T-helper 1 cell treated with Interleukin-12 subunit alpha and Interleukin-12 subunit beta and Interleukin-4 antibody, amounts not matched to agents 30 μg/mL and 1 μg/mL, for 36 hours (primary cell): ENCODE measurements around the gene ZIC2.
A peak's percentile ranks its signal among the peaks of the same experiment; 100 is the strongest.
"Not testable (repeated sequence)": the region's sequence is repeated elsewhere in the genome, so short reads cannot be mapped to it uniquely, and the experiment has no call there.

ENCODE experiments used
- H3K27ac Mint-ChIP-seq: one replicate; pipeline ENCODE4 v1.8.0; 2021; ENCODE audit warnings: mild to moderate bottlenecking, mixed read lengths
- H3K27me3 Mint-ChIP-seq: one replicate; pipeline ENCODE4 v1.8.0; 2021; ENCODE audit warnings: low read depth, mixed read lengths
- H3K36me3 Mint-ChIP-seq: one replicate; pipeline ENCODE4 v1.8.0; 2021; ENCODE audit warnings: low read depth, mixed read lengths
- H3K4me1 Mint-ChIP-seq: one replicate; pipeline ENCODE4 v1.8.0; 2021; ENCODE audit warnings: low read depth, mixed read lengths
- H3K4me3 Mint-ChIP-seq: one replicate; pipeline ENCODE4 v1.8.0; 2021; ENCODE audit warnings: mild to moderate bottlenecking, moderate library complexity, mixed read lengths
- H3K9me3 Mint-ChIP-seq: one replicate; pipeline ENCODE4 v1.8.0; 2021; ENCODE audit warnings: mixed read lengths

ZIC2 gene

GRCh38 chr13:99993660-99994637, 12.4 kb downstream of the ZIC2 start:
- Mint-ChIP-seq H3K27ac (no peak overlapping the region), H3K9me3 (no peaks in the 10 kb centered on the region), H3K4me1 (peaks cover 29% of the 10 kb centered on the region), H3K27me3 (peaks cover 91% of the 10 kb centered on the region), H3K4me3 (no peak overlapping the region), H3K36me3 (peaks cover 10% of the 10 kb centered on the region)

- Mint-ChIP-seq H3K27ac (no peak overlapping the region), H3K36me3 (peaks cover 10% of the 10 kb centered on the region), H3K4me1 (peaks cover 28% of the 10 kb centered on the region), H3K9me3 (no peaks in the 10 kb centered on the region), H3K27me3 (peaks cover 91% of the 10 kb centered on the region), H3K4me3 (no peak overlapping the region)
Observed at GRCh38 chr13:99994638-99995020, 13.0 kb downstream of the ZIC2 start.

DNA sequence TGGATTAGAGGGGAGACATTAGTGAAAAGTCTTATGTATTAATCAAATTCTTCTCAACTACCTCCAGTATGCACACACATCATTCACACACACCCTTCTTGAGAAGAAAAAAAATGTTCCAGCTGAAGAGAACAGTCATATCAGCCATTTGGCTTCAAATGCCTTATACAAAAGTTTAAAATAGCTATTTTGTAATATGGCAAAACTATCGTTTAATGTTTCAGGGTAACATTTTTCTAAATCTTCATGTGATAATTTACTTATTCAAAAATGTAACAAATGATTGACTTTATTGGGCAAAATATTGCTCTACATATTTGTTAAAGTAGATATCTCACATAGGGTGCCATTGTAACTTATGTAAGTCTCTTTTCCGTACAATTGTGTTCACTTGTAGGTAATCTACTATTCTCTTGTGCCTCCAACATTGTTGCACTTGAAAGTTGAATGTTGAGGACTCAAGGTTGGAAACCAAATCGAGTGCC, 13.6 kb downstream of the ZIC2 start:
- H3K4me3 Mint-ChIP-seq = no peak overlapping the region
- H3K4me1 Mint-ChIP-seq = peaks cover 25% of the 10 kb centered on the region
- peaks cover 10% of the 10 kb centered on the region for H3K36me3 Mint-ChIP-seq
- peaks cover 86% of the 10 kb centered on the region for H3K27me3 Mint-ChIP-seq
- H3K27ac Mint-ChIP-seq = no peak overlapping the region
- no peaks in the 10 kb centered on the region for H3K9me3 Mint-ChIP-seq

DNA sequence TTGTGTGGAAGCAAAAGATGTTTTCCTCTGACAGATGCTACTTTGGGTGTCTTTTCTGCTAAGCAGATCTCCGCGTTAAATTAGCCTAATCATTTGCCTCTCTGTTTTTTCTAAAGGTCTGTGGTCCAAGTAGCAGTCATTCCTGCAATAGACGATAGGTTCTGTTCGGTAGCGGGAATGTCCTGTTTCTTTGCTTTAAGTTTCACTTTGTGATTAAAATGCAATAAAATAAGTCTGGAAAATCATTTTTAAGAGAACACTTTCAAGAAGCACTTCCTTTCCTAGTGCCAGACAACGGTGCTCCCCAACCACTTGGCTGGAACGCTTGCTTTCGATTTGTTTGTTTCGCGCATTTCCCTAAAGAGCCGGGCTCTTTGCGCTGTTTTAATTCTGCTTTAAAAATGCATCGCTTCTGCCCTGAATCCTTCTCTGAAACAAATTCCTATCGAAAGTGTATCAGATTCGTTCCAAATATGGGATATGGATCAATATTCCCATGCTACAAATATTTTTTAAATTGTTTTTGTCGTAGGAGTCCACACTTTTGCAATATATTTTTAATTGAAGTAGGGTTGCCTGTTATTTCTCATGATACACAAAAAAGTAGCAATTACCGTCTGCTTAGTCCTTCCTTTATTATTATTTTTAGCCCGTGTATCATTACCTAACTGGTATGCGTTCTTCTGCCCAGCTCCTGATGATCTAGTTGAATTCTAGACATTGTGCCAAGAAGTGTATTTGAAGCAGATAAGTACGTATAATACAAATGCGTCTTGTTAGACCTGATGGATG, 14.2 kb downstream of the ZIC2 start:
- Mint-ChIP-seq H3K9me3 (no peaks in the 10 kb centered on the region), H3K36me3 (peaks cover 10% of the 10 kb centered on the region), H3K4me1 (peaks cover 23% of the 10 kb centered on the region), H3K27ac (peak overlapping the region; percentile 39), H3K4me3 (peak overlapping the region; percentile 42), H3K27me3 (peaks cover 80% of the 10 kb centered on the region)

DNA sequence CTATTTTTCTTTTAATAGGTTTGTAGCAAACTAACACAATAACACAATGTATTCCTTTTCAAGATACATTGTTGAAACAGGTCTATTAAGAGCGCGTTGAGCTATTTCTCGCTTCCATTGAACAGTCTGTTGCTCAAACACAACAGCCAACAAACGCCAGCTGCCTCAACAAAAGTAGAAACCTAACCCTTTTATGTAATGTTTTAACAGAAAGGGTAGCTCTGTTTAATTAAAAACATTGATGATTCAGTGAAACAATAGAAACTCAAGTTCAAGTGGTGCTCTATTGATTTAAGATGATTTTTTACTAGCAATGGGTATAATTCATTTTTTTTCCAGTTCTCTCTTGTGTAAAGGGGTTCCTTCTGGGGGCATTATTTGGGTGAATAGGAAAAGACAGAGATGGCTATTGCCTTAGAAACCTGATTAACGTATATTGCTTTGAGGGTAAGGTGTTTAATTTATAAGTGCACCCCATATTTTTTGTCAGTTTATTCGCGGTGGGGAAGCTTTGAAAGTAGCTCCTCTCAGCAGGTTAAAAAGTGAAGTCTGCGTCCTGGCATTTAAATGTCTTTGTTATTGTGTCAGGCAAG, 14.9 kb downstream of the ZIC2 start:
- Mint-ChIP-seq H3K27ac (peak overlapping the region; percentile 39), H3K36me3 (peaks cover 10% of the 10 kb centered on the region), H3K9me3 (no peaks in the 10 kb centered on the region), H3K27me3 (peaks cover 75% of the 10 kb centered on the region), H3K4me3 (peak overlapping the region; percentile 42), H3K4me1 (peaks cover 26% of the 10 kb centered on the region)

GRCh38 chr13:99997702-99998214, 16.2 kb downstream of the ZIC2 start:
- peaks cover 10% of the 10 kb centered on the region for H3K36me3 Mint-ChIP-seq
- H3K9me3 Mint-ChIP-seq = no peaks in the 10 kb centered on the region
- peaks cover 62% of the 10 kb centered on the region for H3K27me3 Mint-ChIP-seq
- H3K4me1 Mint-ChIP-seq = peaks cover 24% of the 10 kb centered on the region
- H3K27ac Mint-ChIP-seq = no peak overlapping the region
- H3K4me3 Mint-ChIP-seq = no peak overlapping the region

GRCh38 chr13:99998261-99998660, 16.7 kb downstream of the ZIC2 start:
- Mint-ChIP-seq H3K36me3 (peaks cover 10% of the 10 kb centered on the region), H3K27ac (no peak overlapping the region), H3K4me3 (no peak overlapping the region), H3K4me1 (peaks cover 20% of the 10 kb centered on the region), H3K9me3 (peaks cover under 1% of the 10 kb centered on the region), H3K27me3 (peaks cover 58% of the 10 kb centered on the region)

- Mint-ChIP-seq H3K4me3 (no peak overlapping the region), H3K27ac (no peak overlapping the region), H3K36me3 (no peaks in the 10 kb centered on the region), H3K4me1 (no peaks in the 10 kb centered on the region), H3K27me3 (peaks cover 21% of the 10 kb centered on the region), H3K9me3 (peaks cover 3% of the 10 kb centered on the region)
Observed at GRCh38 chr13:100014621-100015020, 33.0 kb downstream of the ZIC2 start.

DNA sequence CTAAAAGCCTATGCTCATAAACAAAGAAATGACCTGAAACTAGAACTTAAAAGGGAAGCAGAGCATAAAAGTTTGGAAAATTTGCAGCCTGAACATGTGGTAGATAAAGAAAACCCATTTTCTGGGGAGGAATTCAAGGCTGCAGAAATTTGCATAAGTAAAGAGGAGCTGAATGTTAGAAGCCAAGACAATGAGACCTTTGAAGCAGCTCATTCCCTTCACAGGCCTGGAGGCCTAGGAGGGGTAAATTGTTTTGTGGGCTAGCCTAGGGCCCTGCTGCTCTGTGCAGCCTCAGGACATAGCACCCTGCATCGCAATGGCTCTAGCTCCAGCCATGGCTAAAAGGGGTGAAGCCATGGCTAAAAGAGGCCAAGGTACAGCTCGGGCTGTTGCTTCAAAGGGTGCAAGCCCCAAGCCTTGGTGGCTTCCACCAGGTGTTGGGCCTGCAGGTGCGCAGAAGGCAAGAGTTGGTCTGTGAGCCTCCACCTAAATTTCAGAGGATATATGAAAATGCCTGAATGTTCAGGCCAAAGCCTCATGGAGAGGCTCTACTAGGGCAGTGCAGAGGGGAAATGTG, 38.3 kb downstream of the ZIC2 start:
- Mint-ChIP-seq H3K27me3 (peaks cover 6% of the 10 kb centered on the region), H3K36me3 (no peaks in the 10 kb centered on the region), H3K27ac (no peak overlapping the region), H3K4me3 (no peak overlapping the region), H3K4me1 (no peaks in the 10 kb centered on the region), H3K9me3 (no peaks in the 10 kb centered on the region)

- no peak overlapping the region for H3K27ac Mint-ChIP-seq
- no peaks in the 10 kb centered on the region for H3K9me3 Mint-ChIP-seq
- peaks cover 2% of the 10 kb centered on the region for H3K27me3 Mint-ChIP-seq
- H3K4me3 Mint-ChIP-seq = no peak overlapping the region
- H3K36me3 Mint-ChIP-seq = no peaks in the 10 kb centered on the region
- no peaks in the 10 kb centered on the region for H3K4me1 Mint-ChIP-seq
Observed at GRCh38 chr13:100022798-100023197, 41.2 kb downstream of the ZIC2 start.

DNA sequence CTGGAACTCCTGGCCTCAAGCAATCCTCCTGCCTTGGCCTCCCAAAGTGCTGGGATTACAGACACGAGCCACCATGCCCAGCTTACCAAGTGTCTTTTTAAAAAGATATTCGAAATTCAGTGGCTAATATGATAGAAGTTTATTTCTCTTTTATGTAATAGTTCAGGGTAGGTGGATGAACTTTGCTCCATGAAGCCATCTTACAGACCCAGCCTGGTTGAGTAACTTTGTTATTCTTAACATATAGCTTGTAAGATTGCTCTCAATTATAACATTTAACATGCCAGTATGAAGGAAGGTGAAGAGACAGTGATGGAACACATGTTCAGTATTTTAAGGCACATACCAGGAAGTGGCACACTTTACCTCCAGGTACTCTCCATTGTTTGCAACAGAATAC, 42.4 kb downstream of the ZIC2 start:
- Mint-ChIP-seq H3K27ac (no peak overlapping the region), H3K4me1 (no peaks in the 10 kb centered on the region), H3K4me3 (no peak overlapping the region), H3K36me3 (no peaks in the 10 kb centered on the region), H3K9me3 (no peaks in the 10 kb centered on the region), H3K27me3 (peaks cover 3% of the 10 kb centered on the region)

DNA sequence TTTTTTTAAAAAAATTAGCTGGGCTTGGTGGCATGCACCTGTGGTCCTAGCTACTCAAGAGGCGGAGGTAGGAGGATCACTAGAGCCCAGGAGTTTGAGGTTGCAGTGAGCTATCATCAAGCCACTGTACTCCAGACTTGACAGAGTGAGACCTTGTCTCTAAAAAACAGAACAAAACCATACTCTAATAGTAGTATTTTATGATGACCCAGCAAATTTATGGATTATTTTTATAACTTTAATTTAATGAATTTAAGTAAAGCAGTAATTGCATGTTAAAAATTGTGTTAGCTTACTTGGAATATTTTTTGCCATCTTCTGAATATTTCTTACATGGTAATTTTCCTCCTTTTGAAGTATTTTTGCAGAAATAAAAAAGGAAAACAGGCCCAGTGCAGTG, 48.3 kb downstream of the ZIC2 start:
- H3K36me3 Mint-ChIP-seq = no peaks in the 10 kb centered on the region

DNA sequence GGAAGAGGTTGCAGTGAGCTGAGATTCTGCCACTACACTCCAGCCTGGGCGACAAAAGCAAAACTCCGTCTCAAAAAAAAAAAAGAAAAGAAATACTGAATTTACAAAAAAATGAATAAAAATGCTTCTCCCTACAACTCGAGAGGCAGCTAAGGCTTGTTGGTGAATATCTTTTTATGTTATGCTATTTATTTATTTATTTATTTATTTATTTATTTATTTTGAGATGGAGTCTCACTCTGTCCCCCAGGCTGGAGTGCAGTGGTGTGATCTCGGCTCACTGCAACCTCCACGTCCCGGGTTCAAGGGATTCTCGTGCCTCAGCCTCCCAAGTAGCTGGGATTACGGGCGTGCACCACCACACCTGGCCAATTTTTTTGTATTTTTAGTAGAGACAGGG, 51.1 kb downstream of the ZIC2 start:
- H3K4me3 Mint-ChIP-seq, H3K4me1 Mint-ChIP-seq, H3K27me3 Mint-ChIP-seq, H3K9me3 Mint-ChIP-seq, H3K36me3 Mint-ChIP-seq, H3K27ac Mint-ChIP-seq: not testable (repeated sequence)

More for the DNA sequence above, 48.3 kb downstream of the ZIC2 start:
- no peak overlapping the region for H3K27ac Mint-ChIP-seq
- H3K4me1 Mint-ChIP-seq = no peaks in the 10 kb centered on the region
- H3K9me3 Mint-ChIP-seq = no peaks in the 10 kb centered on the region
- H3K27me3 Mint-ChIP-seq = peaks cover 6% of the 10 kb centered on the region
- H3K4me3 Mint-ChIP-seq = no peak overlapping the region

- Mint-ChIP-seq H3K27ac (no peak overlapping the region), H3K27me3 (peaks cover 9% of the 10 kb centered on the region), H3K36me3 (no peaks in the 10 kb centered on the region), H3K9me3 (no peaks in the 10 kb centered on the region), H3K4me3 (no peak overlapping the region), H3K4me1 (no peaks in the 10 kb centered on the region)
Observed at GRCh38 chr13:100035936-100036335, 54.4 kb downstream of the ZIC2 start.
